IMR-90 (cell line): ENCODE data around the gene PRKCB. TPM values are rescaled to one million over a fixed set of nuclear protein-coding genes. Genes with fewer than 3 reads are reported as not detected.

Experiments
- ATAC-seq: fragments of 200-7000 bp; cut with Tn5 transposase; 2 replicates; pipeline ENCODE4 v1.9.1; 2020; ENCODE audit warnings: low read depth, mild to moderate bottlenecking, moderate library complexity
- BruUV-seq: library from RNA; stranded (reverse); fragments of 400-500 nt; replicated peaks from 2 replicates; lab custom pipeline; 2021; lab: Mats Ljungman, UMichigan
- CTCF ChIA-PET: fragments of 300-600 bp; formaldehyde crosslinking; extraction: SDS; loops from one replicate; lab custom pipeline; 2021; ENCODE audit warnings: antibody characterized with exemption; lab: Yijun Ruan, JAX
- POLR2A ChIA-PET: fragments of 300-600 bp; sonication (Branson Sonifier 250); formaldehyde crosslinking; loops from one replicate; lab custom pipeline; 2022; ENCODE audit warnings: antibody characterized with exemption; ENCODE audit not compliant: unreplicated experiment; lab: Charles Lee
- DNase-seq: peaks from one replicate; pipeline ENCODE4 v3.0.0; 2013
- H2AFZ ChIP-seq: replicated peaks from 2 replicates; pipeline ENCODE3; 2013; ENCODE audit warnings: low read length, mild to moderate bottlenecking; ENCODE audit not compliant: poor library complexity
- H2AK5ac ChIP-seq: 2 replicates; pipeline ENCODE4 v1.6.1; 2013; ENCODE audit warnings: low read depth, low read length, inconsistent platforms
- H2AK9ac ChIP-seq: replicated peaks from 2 replicates; pipeline ENCODE3; 2013; ENCODE audit warnings: mild to moderate bottlenecking, low read depth, low read length, moderate library complexity; ENCODE audit not compliant: poor library complexity
- H2BK120ac ChIP-seq: 2 replicates; pipeline ENCODE4 v1.6.1; 2013; ENCODE audit warnings: low read depth, low read length, inconsistent platforms
- H2BK15ac ChIP-seq: 3 replicates; pipeline ENCODE4 v1.6.1; 2013; ENCODE audit warnings: low read depth, low read length, inconsistent platforms
- H2BK20ac ChIP-seq: 2 replicates; pipeline ENCODE4 v1.6.1; 2013; ENCODE audit warnings: low read depth, mild to moderate bottlenecking, inconsistent platforms, low read length, moderate library complexity
- H2BK5ac ChIP-seq: 2 replicates; pipeline ENCODE4 v1.6.1; 2013; ENCODE audit warnings: mild to moderate bottlenecking, low read depth, low read length, inconsistent platforms; ENCODE audit not compliant: poor library complexity, severe bottlenecking
- H3K14ac ChIP-seq: replicated peaks from 2 replicates; pipeline ENCODE4 v1.6.1; 2013; ENCODE audit warnings: low read depth, low read length, inconsistent platforms
- H3K18ac ChIP-seq: 2 replicates; pipeline ENCODE4 v1.6.1; 2013; ENCODE audit warnings: low read depth, low read length, control low read depth
- H3K23ac ChIP-seq: 2 replicates; pipeline ENCODE4 v1.6.1; 2013; ENCODE audit warnings: low read depth, low read length, inconsistent platforms
- H3K27ac ChIP-seq: 2 replicates; pipeline ENCODE4 v1.5.1; 2013; ENCODE audit warnings: mild to moderate bottlenecking, control low read depth, low read length; ENCODE audit not compliant: insufficient read depth
- H3K27me3 ChIP-seq: 2 replicates; pipeline ENCODE4 v1.6.1; 2013; ENCODE audit warnings: low read length; ENCODE audit not compliant: control insufficient read depth, insufficient read depth
- H3K36me3 ChIP-seq: 2 replicates; pipeline ENCODE4 v1.6.1; 2013; ENCODE audit warnings: low read length, mixed read lengths; ENCODE audit not compliant: control insufficient read depth, insufficient read depth
- H3K4ac ChIP-seq: 2 replicates; pipeline ENCODE4 v1.6.1; 2013; ENCODE audit warnings: low read depth, low read length, inconsistent platforms
- H3K4me1 ChIP-seq: 2 replicates; pipeline ENCODE4 v1.6.1; 2013; ENCODE audit warnings: low read length, mixed read lengths; ENCODE audit not compliant: control insufficient read depth, insufficient read depth
- H3K4me2 ChIP-seq: 2 replicates; pipeline ENCODE4 v1.6.1; 2013; ENCODE audit warnings: low read depth, mild to moderate bottlenecking, control low read depth, low read length, moderate library complexity
- H3K4me3 ChIP-seq: 2 replicates; pipeline ENCODE4 v1.5.1; 2013; ENCODE audit warnings: low read depth, mild to moderate bottlenecking, control low read depth, low read length, moderate library complexity; ENCODE audit not compliant: insufficient read depth
- H3K56ac ChIP-seq: 2 replicates; pipeline ENCODE4 v1.6.1; 2013; ENCODE audit warnings: low read length, inconsistent platforms; ENCODE audit not compliant: insufficient read depth; ENCODE audit errors: extremely low read depth
- H3K79me1 ChIP-seq, 2 experiments: 2 replicates each; pipeline ENCODE4 v1.6.1; 2013; ENCODE audit warnings: low read length in 2 of 2, inconsistent platforms in 1 of 2, low read depth in 1 of 2
- H3K9ac ChIP-seq: 2 replicates; pipeline ENCODE4 v1.6.1; 2013; ENCODE audit warnings: low read depth, low read length, control low read depth
- H3K9me1 ChIP-seq: 2 replicates; pipeline ENCODE4 v1.6.1; 2013; ENCODE audit warnings: low read length, inconsistent platforms; ENCODE audit not compliant: insufficient read depth
- H3K9me3 ChIP-seq: 2 replicates; pipeline ENCODE4 v1.6.1; 2013; ENCODE audit warnings: low read length; ENCODE audit not compliant: control insufficient read depth, insufficient read depth
- H4K20me1 ChIP-seq: 2 replicates; pipeline ENCODE4 v1.6.1; 2013; ENCODE audit warnings: low read length, inconsistent platforms; ENCODE audit not compliant: insufficient read depth
- H4K5ac ChIP-seq: 2 replicates; pipeline ENCODE4 v1.6.1; 2013; ENCODE audit warnings: mild to moderate bottlenecking, low read depth, low read length, control low read depth
- H4K8ac ChIP-seq, 2 experiments: 2 replicates each; pipeline ENCODE4 v1.6.1; 2013; ENCODE audit warnings: low read depth in 2 of 2, low read length in 2 of 2, control low read depth in 1 of 2, inconsistent platforms in 1 of 2
- H4K91ac ChIP-seq: 2 replicates; pipeline ENCODE4 v1.6.1; 2013; ENCODE audit warnings: low read depth, low read length, inconsistent platforms; ENCODE audit not compliant: insufficient read depth
- USF2 ChIP-seq: fragments of 150-350 bp; IDR thresholded peaks from 2 replicates; pipeline ENCODE4 v1.6.1; 2017; ENCODE audit warnings: mild to moderate bottlenecking, antibody characterized with exemption, low read length, low read depth
- WGBS, 2 experiments: methylation state at CpG; one replicate each; pipeline versions ENCODE4 v1.1.5 to v1.1.7; 2013; ENCODE audit warnings: missing lambda C conversion rate in 2 of 2; ENCODE audit not compliant: insufficient read length in 1 of 2; ENCODE audit errors: extremely low coverage in 2 of 2; 5-methylcytosine and 5-hydroxymethylcytosine counted together
- dilution Hi-C: fragments of 300-500 bp; cut with HindIII; formaldehyde crosslinking; loops from one replicate; pipeline ENCODE4 v1.14.3; 2018; ENCODE audit warnings: low sequenced_read_pairs; ENCODE audit not compliant: unreplicated experiment
- in situ Hi-C: fragments of 300-500 bp; cut with MboI; formaldehyde crosslinking; loops from 3 replicates; pipeline ENCODE4 v1.14.3; 2019; ENCODE audit warnings: low sequenced_read_pairs, inconsistent platforms, mixed read lengths
- intact Hi-C: fragments of 100-400 bp; cut with micrococcal nuclease; formaldehyde crosslinking; loops from 2 replicates; pipeline ENCODE4 v1.10.0; 2022
- polyA plus RNA-seq, 3 experiments: library from polyadenylated mRNA; depleted of rRNA; stranded (reverse); fragments of >200 nt; gene quantifications; 2 replicates each; pipeline ENCODE4 v1.2.3, GENCODE V29; 2012; ENCODE audit warnings: low replicate concordance in 1 of 3
- total RNA-seq: library from RNA; depleted of rRNA; stranded (reverse); fragments of >200 nt; gene quantifications from 2 replicates; pipeline ENCODE4 v1.2.3, GENCODE V29; 2012

PRKCB gene
- total and polyA plus RNA-seq, 2 of the 4 experiments (the other 2 are of a cell fraction) = under 0.01 TPM; not detected in 1

GRCh38 chr16:23867566-23867965 is 31.8 kb downstream of the PRKCB start:
- no peak overlapping the region for H3K4me3 ChIP-seq
- H3K79me1 ChIP-seq = no peaks in the 10 kb centered on the region
- no peak overlapping the region for H3K27ac ChIP-seq
- no peak overlapping the region for H2BK15ac ChIP-seq
- no peak for TF ChIP-seq USF2
- no peaks in the 10 kb centered on the region for H3K27me3 ChIP-seq
- H3K56ac ChIP-seq = no peak overlapping the region
- H3K4ac ChIP-seq = no peak overlapping the region
- WGBS, 2 experiments = no CpG with 5 or more reads among the region's 2 CpGs
- H3K4me2 ChIP-seq = no peak overlapping the region
- H4K91ac ChIP-seq = no peak overlapping the region
- no peak for ATAC-seq
- H4K8ac ChIP-seq = no peak overlapping the region
- H3K9me1 ChIP-seq = no peaks in the 10 kb centered on the region
- no peaks in the 10 kb centered on the region for H3K36me3 ChIP-seq
- intact Hi-C loops (no loop called here), dilution Hi-C loops (no loop called here), in situ Hi-C loops (no loop called here)
- H2AK5ac ChIP-seq = no peak overlapping the region
- H3K14ac ChIP-seq = no peak overlapping the region
- BruUV-seq = no TSS peak
- H2BK120ac ChIP-seq = no peak overlapping the region
- no peak overlapping the region for H3K18ac ChIP-seq
- DNase-seq = no peak
- H3K9me3 ChIP-seq = no peaks in the 10 kb centered on the region
- ChIA-PET POLR2A (no interaction called here), CTCF (no interaction called here)
- no peak overlapping the region for H3K9ac ChIP-seq
- no peak overlapping the region for H4K5ac ChIP-seq
- no peaks in the 10 kb centered on the region for H3K4me1 ChIP-seq
- no peak overlapping the region for H3K23ac ChIP-seq
- H2AK9ac ChIP-seq = no peak overlapping the region
- no peak overlapping the region for H2AFZ ChIP-seq
- H2BK5ac ChIP-seq = no peak overlapping the region
- H2BK20ac ChIP-seq = no peak overlapping the region
- H4K20me1 ChIP-seq = no peaks in the 10 kb centered on the region
